Panc1 (cell line): ENCODE data around the gene DPM3. TPM values are rescaled to one million over a fixed set of nuclear protein-coding genes. Genes with fewer than 3 reads are reported as not detected.

Source experiments
- ATAC-seq: fragments of 200-7000 bp; cut with Tn5 transposase; 2 replicates; pipeline ENCODE4 v1.9.1; 2020; ENCODE audit warnings: mild to moderate bottlenecking, moderate library complexity
- BruUV-seq: library from RNA; stranded (reverse); fragments of 400-500 nt; replicated peaks from 2 replicates; lab custom pipeline; 2021; lab: Mats Ljungman, UMichigan
- CTCF ChIA-PET: fragments of 300-600 bp; sonication (Branson Sonifier 250); formaldehyde crosslinking; loops from one replicate; lab custom pipeline; 2022; ENCODE audit warnings: antibody characterized with exemption; lab: Charles Lee
- POLR2A ChIA-PET: fragments of 300-600 bp; sonication (Branson Sonifier 250); formaldehyde crosslinking; loops from one replicate; lab custom pipeline; 2022; ENCODE audit warnings: antibody characterized with exemption; lab: Charles Lee
- DNase-seq: peaks from one replicate; pipeline ENCODE4 v3.0.0-alpha.2; 2010; ENCODE audit warnings: low read depth, low spot score
- H3K27ac ChIP-seq: 2 replicates; pipeline ENCODE4 v1.5.1; 2011; ENCODE audit warnings: mild to moderate bottlenecking, low read length, inconsistent platforms
- H3K27me3 ChIP-seq: fragments of 200-500 bp; sonication (Bioruptor generic); 2 replicates; pipeline ENCODE4 v1.6.0; 2014; ENCODE audit warnings: low read length, inconsistent platforms; ENCODE audit not compliant: control insufficient read depth, insufficient read depth
- H3K36me3 ChIP-seq: fragments of 200-500 bp; sonication (Bioruptor generic); 2 replicates; pipeline ENCODE4 v1.5.1; 2014; ENCODE audit warnings: inconsistent platforms, mild to moderate bottlenecking, low read length, moderate library complexity; ENCODE audit not compliant: control insufficient read depth, insufficient read depth
- H3K4me1 ChIP-seq: 2 replicates; pipeline ENCODE4 v1.5.1; 2011; ENCODE audit warnings: inconsistent platforms, mild to moderate bottlenecking, low read length, moderate library complexity; ENCODE audit not compliant: control insufficient read depth, insufficient read depth
- H3K4me3 ChIP-seq, 2 experiments: 2 replicates each; pipeline ENCODE4 v1.5.1; 2011 to 2012; ENCODE audit warnings: low read depth in 2 of 2, low read length in 2 of 2, mild to moderate bottlenecking in 2 of 2, inconsistent platforms in 1 of 2, moderate library complexity in 1 of 2
- H3K9me3 ChIP-seq: fragments of 200-500 bp; sonication (Bioruptor generic); 2 replicates; pipeline ENCODE4 v1.5.1; 2014; ENCODE audit warnings: low read depth, mild to moderate bottlenecking, inconsistent platforms, low read length, moderate library complexity; ENCODE audit not compliant: control insufficient read depth, insufficient read depth
- CTCF ChIP-seq: fragments of 450-650 bp; IDR thresholded peaks from 2 replicates; pipeline ENCODE4 v1.5.1; 2017; ENCODE audit warnings: mild to moderate bottlenecking
- POLR2AphosphoS5 ChIP-seq: IDR thresholded peaks from 2 replicates; pipeline ENCODE4 v1.6.1; 2012; ENCODE audit warnings: mild to moderate bottlenecking, low read depth, low read length, moderate library complexity
- REST ChIP-seq, 2 experiments: IDR thresholded peaks; 2 replicates each; pipeline ENCODE4 v1.6.1; 2011 to 2012; ENCODE audit warnings: low read depth in 2 of 2, control low read depth in 1 of 2, low read length in 1 of 2, mild to moderate bottlenecking in 1 of 2, moderate library complexity in 1 of 2; ENCODE audit not compliant: insufficient read depth in 1 of 2
- SIN3A ChIP-seq: IDR thresholded peaks from 2 replicates; pipeline ENCODE4 v1.6.1; 2012; ENCODE audit warnings: low read depth, mild to moderate bottlenecking, low read length, moderate library complexity, borderline replicate concordance; ENCODE audit not compliant: insufficient read depth
- TCF7L2 ChIP-seq: IDR thresholded peaks from 2 replicates; pipeline ENCODE4 v1.6.1; 2011; ENCODE audit warnings: mild to moderate bottlenecking, low read depth, low read length, inconsistent platforms
- in situ Hi-C: cut with HindIII; loops from 2 replicates; pipeline ENCODE4 v1.10.0; 2016; ENCODE audit warnings: low sequenced_read_pairs, low pct_unique_long_range_greater_than_20kb
- intact Hi-C: fragments of 100-400 bp; cut with micrococcal nuclease; formaldehyde crosslinking; loops from one replicate; pipeline ENCODE4 v1.10.0; 2022; ENCODE audit not compliant: unreplicated experiment
- total RNA-seq: library from RNA; stranded (reverse); gene quantifications from one replicate; pipeline ENCODE4 v1.2.1, GENCODE V29; 2021; ENCODE audit not compliant: unreplicated experiment

Gene DPM3
- total RNA-seq, 1 experiment from 2014 or later: 66.0 TPM

GRCh38 chr1:155174324-155175280 lies 34.3 kb upstream of the DPM3 start:
- Histone ChIP-seq H3K4me3 (peak overlapping the region; percentile 88 to 89), H3K27me3 (no peaks in the 10 kb centered on the region), H3K27ac (peak overlapping the region; percentile 92), H3K36me3 (no peaks in the 10 kb centered on the region; the same call in 1 of the 2 replicates), H3K9me3 (no peaks in the 10 kb centered on the region), H3K4me1 (peaks cover 23% of the 10 kb centered on the region)
- ChIA-PET CTCF (interaction anchor here (0.6 to 1.9 kb wide), 4 partner anchors 19 to 1724 kb away, joined by 3 to 14 read pairs (median 5); partner anchors contain the start of gene THBS3), POLR2A (interaction anchor here (2.5 kb wide), 1 partner anchor 19 kb away, joined by 18 read pairs; no protein-coding TSS in a partner anchor)
- TF ChIP-seq POLR2AphosphoS5 (no peak), SIN3A (no peak), TCF7L2 (no peak), CTCF (no peak), REST (IDR thresholded peaks at IDR 0.05; ENCODE audit: insufficient read depth in 1 of 2, low read depth in 2 of 2, low read length in 1 of 2) (no peak)
- intact Hi-C loops (no loop called here), in situ Hi-C loops (no loop called here)
- DNase-seq (no peak), ATAC-seq (no peak)
- no TSS peak for BruUV-seq

- H3K27ac ChIP-seq: peak within 1 kb of the TSS; percentile 92
- H3K36me3 ChIP-seq: no peaks in the 10 kb centered on the region; the same call in 1 of the 2 replicates
- POLR2A ChIA-PET: interaction anchor here (2.5 kb wide), 1 partner anchor 20 kb away, joined by 18 read pairs; no protein-coding TSS in a partner anchor
- TF ChIP-seq TCF7L2 (0 out of 2 replicates have a peak, but pooled peaks have one; percentile 5), SIN3A (no peak), CTCF (peak; percentile 2)
- intact Hi-C loops: no loop called here
- BruUV-seq: no TSS peak
- peak within 1 kb of the TSS; percentile 88 to 89 for H3K4me3 ChIP-seq
- peak; percentile 58 for ATAC-seq
- H3K27me3 ChIP-seq: no peaks in the 10 kb centered on the region
- DNase-seq: no peak
- CTCF ChIA-PET: interaction anchor here (0.7 to 1.9 kb wide), 6 partner anchors 21 to 89 kb away, joined by 3 to 15 read pairs (median 4); no protein-coding TSS in a partner anchor
- no peaks in the 10 kb centered on the region for H3K9me3 ChIP-seq
- peaks cover 23% of the 10 kb centered on the region for H3K4me1 ChIP-seq
- in situ Hi-C loops: no loop called here
Measured at GRCh38 chr1:155173478-155174323, 33.4 kb upstream of the DPM3 start, which contains the start of gene TRIM46. TSS of gene TRIM46 (plus strand) at chr1:155173849. CDS start at chr1:155173967, 118 bp downstream.
